OCI-LY7 (cell line): ENCODE results near the gene C8G.

Experiments
- EZH2phosphoT487 ChIP-seq: fragments of 200-600 bp; sonication (generic); IDR thresholded peaks from 2 replicates; pipeline ENCODE4 v1.6.1; 2018; ENCODE audit warnings: low read depth, borderline replicate concordance, mild to moderate bottlenecking, mixed run types, antibody characterized with exemption, low read length, moderate library complexity, mixed read lengths
- TF ChIP-seq, protein P1 (sequence below): fragments of 200-600 bp; sonication (generic); conservative IDR thresholded peaks from 2 replicates; pipeline ENCODE4 v1.5.1; 2014; ENCODE audit warnings: mild to moderate bottlenecking, antibody characterized with exemption, low read length, moderate library complexity, mixed read lengths

DNA sequence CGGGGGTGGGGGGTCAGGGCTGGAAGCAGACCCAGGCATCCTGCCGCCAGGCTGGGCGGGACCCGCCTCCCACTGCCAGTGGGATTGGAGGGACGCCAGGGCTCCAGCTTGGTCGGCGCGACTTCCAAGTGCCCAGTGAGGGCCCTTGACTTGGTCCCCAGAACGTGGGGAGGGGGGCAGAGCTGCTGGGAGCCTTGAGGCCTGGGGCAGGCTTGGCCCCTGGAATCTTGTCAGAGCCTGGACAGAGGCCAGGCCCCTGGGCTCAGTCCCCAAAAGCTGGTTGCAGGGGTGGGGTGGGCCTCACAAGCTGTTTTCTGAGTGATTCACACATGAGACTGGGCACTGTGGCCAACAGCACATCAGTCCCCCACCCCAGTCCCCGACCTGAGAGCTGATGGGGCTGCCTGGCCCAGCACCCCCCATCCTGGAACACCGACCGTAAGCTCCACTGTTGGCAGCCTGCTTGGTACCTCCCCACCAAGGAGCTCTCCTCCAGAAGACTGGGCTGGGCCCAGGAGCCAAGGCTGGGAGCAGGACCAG lies 50.8 kb downstream of the C8G start:
- TF ChIP-seq, protein P1, sequence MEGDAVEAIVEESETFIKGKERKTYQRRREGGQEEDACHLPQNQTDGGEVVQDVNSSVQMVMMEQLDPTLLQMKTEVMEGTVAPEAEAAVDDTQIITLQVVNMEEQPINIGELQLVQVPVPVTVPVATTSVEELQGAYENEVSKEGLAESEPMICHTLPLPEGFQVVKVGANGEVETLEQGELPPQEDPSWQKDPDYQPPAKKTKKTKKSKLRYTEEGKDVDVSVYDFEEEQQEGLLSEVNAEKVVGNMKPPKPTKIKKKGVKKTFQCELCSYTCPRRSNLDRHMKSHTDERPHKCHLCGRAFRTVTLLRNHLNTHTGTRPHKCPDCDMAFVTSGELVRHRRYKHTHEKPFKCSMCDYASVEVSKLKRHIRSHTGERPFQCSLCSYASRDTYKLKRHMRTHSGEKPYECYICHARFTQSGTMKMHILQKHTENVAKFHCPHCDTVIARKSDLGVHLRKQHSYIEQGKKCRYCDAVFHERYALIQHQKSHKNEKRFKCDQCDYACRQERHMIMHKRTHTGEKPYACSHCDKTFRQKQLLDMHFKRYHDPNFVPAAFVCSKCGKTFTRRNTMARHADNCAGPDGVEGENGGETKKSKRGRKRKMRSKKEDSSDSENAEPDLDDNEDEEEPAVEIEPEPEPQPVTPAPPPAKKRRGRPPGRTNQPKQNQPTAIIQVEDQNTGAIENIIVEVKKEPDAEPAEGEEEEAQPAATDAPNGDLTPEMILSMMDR: no peak
- no peak for TF ChIP-seq EZH2phosphoT487
